Loucy (cell line): ENCODE measurements around the gene HSPA12B.

Experiments
- EZH2phosphoT487 ChIP-seq: fragments of 200-600 bp; IDR thresholded peaks from 2 replicates; pipeline ENCODE4 v1.6.1; 2018; ENCODE audit warnings: antibody characterized with exemption, mild to moderate bottlenecking, moderate library complexity, borderline replicate concordance
- TF ChIP-seq, protein P1 (sequence below): fragments of 200-600 bp; sonication (generic); conservative IDR thresholded peaks from 2 replicates; pipeline ENCODE4 v1.5.1; 2014; ENCODE audit warnings: mild to moderate bottlenecking, antibody characterized with exemption, low read length

DNA sequence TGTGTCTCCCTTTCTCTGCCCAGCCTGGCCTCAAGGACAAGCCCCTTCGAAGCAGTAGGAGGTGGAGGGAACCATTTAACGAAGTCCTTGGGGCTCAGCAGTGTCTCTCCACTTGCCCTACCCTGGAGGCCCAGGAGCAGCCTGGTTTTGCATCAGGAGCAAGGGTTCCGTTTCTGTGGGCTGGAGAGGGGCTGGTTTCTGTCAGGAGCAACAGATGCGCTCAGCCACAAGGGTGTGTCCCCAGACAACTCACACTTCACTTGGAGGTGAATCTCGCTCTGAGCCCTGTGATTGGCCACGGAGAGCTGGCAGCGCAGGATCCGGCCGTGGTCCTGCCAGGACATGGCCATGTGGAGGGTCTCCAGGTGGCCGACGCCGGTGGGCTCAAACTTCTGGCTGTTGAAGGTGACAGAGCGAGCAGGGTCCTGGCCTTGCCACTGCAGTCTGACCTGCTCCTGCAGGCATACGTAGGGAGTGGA lies 27.0 kb upstream of the HSPA12B start:
- TF ChIP-seq, protein P1, sequence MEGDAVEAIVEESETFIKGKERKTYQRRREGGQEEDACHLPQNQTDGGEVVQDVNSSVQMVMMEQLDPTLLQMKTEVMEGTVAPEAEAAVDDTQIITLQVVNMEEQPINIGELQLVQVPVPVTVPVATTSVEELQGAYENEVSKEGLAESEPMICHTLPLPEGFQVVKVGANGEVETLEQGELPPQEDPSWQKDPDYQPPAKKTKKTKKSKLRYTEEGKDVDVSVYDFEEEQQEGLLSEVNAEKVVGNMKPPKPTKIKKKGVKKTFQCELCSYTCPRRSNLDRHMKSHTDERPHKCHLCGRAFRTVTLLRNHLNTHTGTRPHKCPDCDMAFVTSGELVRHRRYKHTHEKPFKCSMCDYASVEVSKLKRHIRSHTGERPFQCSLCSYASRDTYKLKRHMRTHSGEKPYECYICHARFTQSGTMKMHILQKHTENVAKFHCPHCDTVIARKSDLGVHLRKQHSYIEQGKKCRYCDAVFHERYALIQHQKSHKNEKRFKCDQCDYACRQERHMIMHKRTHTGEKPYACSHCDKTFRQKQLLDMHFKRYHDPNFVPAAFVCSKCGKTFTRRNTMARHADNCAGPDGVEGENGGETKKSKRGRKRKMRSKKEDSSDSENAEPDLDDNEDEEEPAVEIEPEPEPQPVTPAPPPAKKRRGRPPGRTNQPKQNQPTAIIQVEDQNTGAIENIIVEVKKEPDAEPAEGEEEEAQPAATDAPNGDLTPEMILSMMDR = no peak
- TF ChIP-seq EZH2phosphoT487 = no peak
